ENCODE data around the gene RPN1.
A peak's percentile ranks its signal among the peaks of the same experiment; 100 is the strongest.
"Not testable (repeated sequence)": the region's sequence is repeated elsewhere in the genome, so short reads cannot be mapped to it uniquely, and the experiment has no call there.

RPN1 gene

DNA sequence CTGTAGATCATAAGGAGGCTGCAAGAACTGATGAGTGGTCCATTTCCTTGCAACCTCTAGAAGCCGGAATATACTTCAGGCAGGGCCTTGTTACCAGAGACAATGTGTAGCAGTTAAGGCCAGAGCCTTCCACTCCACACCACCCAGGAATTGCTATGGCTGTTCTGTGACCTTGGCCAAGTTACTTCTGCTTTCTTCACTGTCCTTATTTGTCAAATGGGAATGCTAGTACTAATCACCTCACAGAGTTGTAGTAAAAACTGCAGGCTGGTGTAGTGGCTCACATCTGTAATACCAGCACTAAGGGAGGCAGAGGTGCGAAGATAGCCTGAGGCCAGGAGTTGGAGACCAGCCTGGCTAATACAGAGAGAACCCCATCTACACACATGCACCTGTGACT is 28.7 kb upstream of the RPN1 start:
- Histone ChIP-seq H3K27ac (ENCODE audit: low read length) (no peak overlapping the region), H3K9me3 (ENCODE audit: control insufficient read depth in 1 of 2, low read length in 2 of 2) (no peaks in the 10 kb centered on the region), H3K36me3 (ENCODE audit: control insufficient read depth in 1 of 2, insufficient read depth in 2 of 2, low read length in 2 of 2) (no peaks in the 10 kb centered on the region)

DNA sequence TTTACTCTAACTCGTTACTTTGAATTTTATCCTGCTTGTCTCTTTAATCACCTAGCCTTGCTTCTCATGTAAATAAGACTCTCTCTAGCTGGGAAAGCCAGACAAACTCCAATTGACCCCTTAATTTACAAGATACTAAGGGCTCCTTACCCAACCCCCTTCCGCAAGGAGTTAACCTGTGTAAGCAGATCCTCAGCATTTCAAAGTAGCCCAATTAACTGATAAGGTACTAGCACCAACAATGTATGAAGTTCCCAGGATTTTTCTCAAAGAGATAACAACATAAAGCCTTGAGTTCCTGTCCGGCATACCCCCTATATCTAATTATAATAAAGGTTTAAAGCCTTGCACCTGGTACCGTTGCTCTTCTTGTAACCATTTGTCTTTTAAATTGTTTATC is 25.2 kb upstream of the RPN1 start:
- H3K4me1 ChIP-seq (ENCODE audit: control insufficient read depth in 1 of 2, insufficient read depth in 2 of 2, low read length in 2 of 2); H3K4me3 ChIP-seq (ENCODE audit: low read depth in 1 of 2, low read length in 2 of 2); H3K27me3 ChIP-seq (ENCODE audit: low read depth, low read length); H3K27ac ChIP-seq (ENCODE audit: low read length); H3K9me3 ChIP-seq (ENCODE audit: control insufficient read depth in 1 of 2, low read length in 2 of 2); H3K36me3 ChIP-seq (ENCODE audit: control insufficient read depth in 1 of 2, insufficient read depth in 2 of 2, low read length in 2 of 2): not testable (repeated sequence)

More for the DNA sequence above, 28.7 kb upstream of the RPN1 start:
- peaks cover 0 to 4% of the 10 kb centered on the region in 2 donors for H3K4me1 ChIP-seq (ENCODE audit: control insufficient read depth in 1 of 2, insufficient read depth in 2 of 2, low read length in 2 of 2)
- H3K27me3 ChIP-seq (ENCODE audit: low read depth, low read length) = no peaks in the 10 kb centered on the region
- no peak overlapping the region for H3K4me3 ChIP-seq (ENCODE audit: low read depth in 1 of 2, low read length in 2 of 2)

DNA sequence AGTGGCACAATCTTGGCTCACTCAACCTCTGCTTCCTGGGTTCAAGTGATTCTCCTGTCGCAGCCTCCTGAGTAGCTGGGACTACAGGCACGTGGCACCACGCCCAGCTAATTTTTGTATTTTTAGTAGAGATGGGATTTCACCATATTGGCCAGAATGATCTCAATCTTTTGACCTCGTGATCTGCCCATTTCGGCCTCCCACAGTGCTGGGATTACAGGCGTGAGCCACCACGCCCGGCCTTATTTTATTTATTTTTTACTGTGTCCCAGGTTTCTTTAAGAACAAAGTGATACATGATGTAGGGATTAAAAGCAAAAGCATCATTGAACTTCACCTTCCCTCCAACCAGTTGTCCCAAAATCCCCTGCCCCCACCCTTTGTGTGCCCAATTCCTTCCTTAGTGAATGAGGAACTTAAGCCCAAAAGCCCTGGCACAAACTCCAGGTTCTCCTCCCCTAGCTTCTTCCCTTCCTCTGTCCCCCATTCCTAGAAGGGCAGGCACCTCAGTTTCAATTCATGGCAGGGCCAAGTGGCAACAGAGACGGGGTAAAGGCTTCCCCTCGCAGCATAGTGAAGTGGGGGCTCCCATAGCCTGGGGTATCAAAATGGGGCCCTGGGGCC is 23.7 kb upstream of the RPN1 start:
- H3K4me3 ChIP-seq (ENCODE audit: low read depth in 1 of 2, low read length in 2 of 2) = no peak overlapping the region
- no peaks in the 10 kb centered on the region for H3K36me3 ChIP-seq (ENCODE audit: control insufficient read depth in 1 of 2, insufficient read depth in 2 of 2, low read length in 2 of 2)
- H3K27ac ChIP-seq (ENCODE audit: low read length) = no peak overlapping the region
- H3K27me3 ChIP-seq (ENCODE audit: low read depth, low read length) = no peaks in the 10 kb centered on the region
- H3K4me1 ChIP-seq (ENCODE audit: control insufficient read depth in 1 of 2, insufficient read depth in 2 of 2, low read length in 2 of 2) = no peaks in the 10 kb centered on the region
- no peaks in the 10 kb centered on the region for H3K9me3 ChIP-seq (ENCODE audit: control insufficient read depth in 1 of 2, low read length in 2 of 2)

DNA sequence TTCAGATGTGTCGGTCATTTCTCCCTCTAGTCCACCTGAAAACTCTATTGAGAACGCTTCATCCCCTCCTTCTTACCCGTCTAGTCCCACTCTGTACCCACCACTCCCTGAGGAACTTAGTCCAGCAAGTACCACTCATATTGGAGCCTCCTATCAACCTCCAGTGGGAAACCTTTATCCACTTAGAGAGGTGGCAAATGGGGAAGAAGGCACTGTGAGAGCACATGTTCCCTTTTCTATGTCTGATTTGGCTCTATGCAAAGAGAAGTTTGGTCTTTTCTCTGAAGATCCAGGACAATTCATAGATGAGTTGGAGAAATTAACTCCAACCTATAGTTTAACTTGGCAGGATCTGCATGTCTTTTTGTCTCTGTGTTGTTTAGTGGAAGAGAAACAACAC is 17.0 kb upstream of the RPN1 start:
- Histone ChIP-seq H3K27me3 (ENCODE audit: low read depth, low read length) (no peaks in the 10 kb centered on the region), H3K27ac (ENCODE audit: low read length) (no peak overlapping the region), H3K36me3 (ENCODE audit: control insufficient read depth in 1 of 2, insufficient read depth in 2 of 2, low read length in 2 of 2) (no peaks in the 10 kb centered on the region), H3K4me1 (ENCODE audit: control insufficient read depth in 1 of 2, insufficient read depth in 2 of 2, low read length in 2 of 2) (no peaks in the 10 kb centered on the region), H3K4me3 (ENCODE audit: low read depth in 1 of 2, low read length in 2 of 2) (no peak overlapping the region), H3K9me3 (ENCODE audit: control insufficient read depth in 1 of 2, low read length in 2 of 2) (no peaks in the 10 kb centered on the region)

DNA sequence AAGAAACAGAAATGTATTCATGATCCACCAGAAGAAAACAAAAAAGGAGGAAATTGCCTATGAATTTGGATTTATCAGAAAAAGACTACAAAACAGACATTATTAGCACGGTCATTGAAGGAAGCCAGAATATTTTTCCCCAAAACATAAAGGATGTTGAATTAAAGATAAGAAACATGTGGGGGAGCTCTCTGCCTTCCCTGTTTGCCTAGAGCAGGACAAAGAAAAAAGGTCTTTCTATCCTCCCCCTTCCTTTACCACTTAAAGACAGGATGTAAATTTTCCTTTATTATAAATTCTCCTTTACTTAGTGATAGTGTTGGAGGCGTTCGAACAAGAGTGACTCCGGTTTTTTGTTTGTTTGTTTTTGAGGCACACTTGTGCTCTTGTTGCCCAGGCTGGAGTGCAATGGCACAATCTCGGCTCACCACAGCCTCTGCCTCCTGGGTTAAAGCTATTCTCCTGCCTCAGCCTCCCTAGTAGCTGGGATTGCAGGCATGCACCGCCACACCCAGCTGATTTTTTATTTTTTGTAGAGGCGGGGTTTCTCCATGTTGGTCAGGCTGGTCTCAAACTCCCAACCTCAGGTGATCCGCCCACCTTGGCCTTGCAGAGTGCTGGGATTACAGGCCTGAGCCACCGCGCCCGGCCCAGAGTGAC is 14.9 kb upstream of the RPN1 start:
- Histone ChIP-seq H3K36me3 (ENCODE audit: control insufficient read depth in 1 of 2, insufficient read depth in 2 of 2, low read length in 2 of 2) (no peaks in the 10 kb centered on the region), H3K4me3 (ENCODE audit: low read depth in 1 of 2, low read length in 2 of 2) (no peak overlapping the region), H3K9me3 (ENCODE audit: control insufficient read depth in 1 of 2, low read length in 2 of 2) (no peaks in the 10 kb centered on the region), H3K4me1 (ENCODE audit: control insufficient read depth in 1 of 2, insufficient read depth in 2 of 2, low read length in 2 of 2) (no peaks in the 10 kb centered on the region), H3K27ac (ENCODE audit: low read length) (no peak overlapping the region), H3K27me3 (ENCODE audit: low read depth, low read length) (no peaks in the 10 kb centered on the region)

DNA sequence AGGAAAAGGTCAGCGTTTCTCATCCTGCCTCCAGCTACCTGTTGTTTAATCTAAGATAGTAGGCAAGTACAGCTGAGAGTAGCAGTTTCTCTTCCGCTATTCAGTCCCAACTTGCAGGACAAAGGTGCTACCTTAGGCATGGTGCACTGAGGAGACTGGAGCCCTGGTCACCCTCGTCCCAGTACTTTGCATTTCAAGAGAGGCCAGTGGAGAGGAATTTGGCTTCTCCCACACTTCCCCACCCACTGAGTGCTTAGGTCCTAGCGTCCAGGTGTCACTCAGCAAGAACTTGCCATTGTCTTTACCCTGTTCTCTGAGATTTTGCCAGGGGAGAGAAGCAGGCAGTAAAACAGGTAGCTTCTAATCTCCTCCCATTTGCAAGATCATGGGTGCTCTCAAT is 12.5 kb upstream of the RPN1 start:
- H3K9me3 ChIP-seq (ENCODE audit: control insufficient read depth in 1 of 2, low read length in 2 of 2) = no peaks in the 10 kb centered on the region
- H3K27ac ChIP-seq (ENCODE audit: low read length) = no peak overlapping the region
- H3K4me1 ChIP-seq (ENCODE audit: control insufficient read depth in 1 of 2, insufficient read depth in 2 of 2, low read length in 2 of 2) = no peaks in the 10 kb centered on the region
- H3K36me3 ChIP-seq (ENCODE audit: control insufficient read depth in 1 of 2, insufficient read depth in 2 of 2, low read length in 2 of 2) = no peaks in the 10 kb centered on the region
- H3K27me3 ChIP-seq (ENCODE audit: low read depth, low read length) = no peaks in the 10 kb centered on the region
- H3K4me3 ChIP-seq (ENCODE audit: low read depth in 1 of 2, low read length in 2 of 2) = no peak overlapping the region

DNA sequence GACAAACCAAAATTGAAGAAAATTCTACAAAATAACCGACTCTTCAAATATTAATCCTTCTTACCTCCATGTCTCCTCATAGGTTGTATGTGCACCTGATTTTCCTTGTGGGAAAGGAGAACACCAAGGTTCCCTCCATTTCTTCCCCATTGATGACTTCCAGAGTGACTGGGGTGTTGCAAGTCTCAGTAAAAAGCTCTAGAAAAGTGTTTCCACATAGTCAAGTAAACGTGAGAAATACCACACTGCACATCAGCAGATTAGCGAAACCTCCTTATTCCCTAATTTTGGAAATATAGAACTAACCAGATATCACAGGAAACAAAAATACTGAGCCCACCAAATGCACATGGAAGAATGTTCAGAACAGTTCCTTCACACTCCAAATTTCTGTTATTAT is 4.9 kb upstream of the RPN1 start:
- H3K27me3 ChIP-seq (ENCODE audit: low read depth, low read length) = no peaks in the 10 kb centered on the region
- no peaks in the 10 kb centered on the region for H3K9me3 ChIP-seq (ENCODE audit: control insufficient read depth in 1 of 2, low read length in 2 of 2)
- no peak overlapping the region for H3K4me3 ChIP-seq (ENCODE audit: low read depth in 1 of 2, low read length in 2 of 2)
- H3K27ac ChIP-seq (ENCODE audit: low read length) = no peak overlapping the region
- H3K36me3 ChIP-seq (ENCODE audit: control insufficient read depth in 1 of 2, insufficient read depth in 2 of 2, low read length in 2 of 2) = no peaks in the 10 kb centered on the region
- no peaks in the 10 kb centered on the region for H3K4me1 ChIP-seq (ENCODE audit: control insufficient read depth in 1 of 2, insufficient read depth in 2 of 2, low read length in 2 of 2)

DNA sequence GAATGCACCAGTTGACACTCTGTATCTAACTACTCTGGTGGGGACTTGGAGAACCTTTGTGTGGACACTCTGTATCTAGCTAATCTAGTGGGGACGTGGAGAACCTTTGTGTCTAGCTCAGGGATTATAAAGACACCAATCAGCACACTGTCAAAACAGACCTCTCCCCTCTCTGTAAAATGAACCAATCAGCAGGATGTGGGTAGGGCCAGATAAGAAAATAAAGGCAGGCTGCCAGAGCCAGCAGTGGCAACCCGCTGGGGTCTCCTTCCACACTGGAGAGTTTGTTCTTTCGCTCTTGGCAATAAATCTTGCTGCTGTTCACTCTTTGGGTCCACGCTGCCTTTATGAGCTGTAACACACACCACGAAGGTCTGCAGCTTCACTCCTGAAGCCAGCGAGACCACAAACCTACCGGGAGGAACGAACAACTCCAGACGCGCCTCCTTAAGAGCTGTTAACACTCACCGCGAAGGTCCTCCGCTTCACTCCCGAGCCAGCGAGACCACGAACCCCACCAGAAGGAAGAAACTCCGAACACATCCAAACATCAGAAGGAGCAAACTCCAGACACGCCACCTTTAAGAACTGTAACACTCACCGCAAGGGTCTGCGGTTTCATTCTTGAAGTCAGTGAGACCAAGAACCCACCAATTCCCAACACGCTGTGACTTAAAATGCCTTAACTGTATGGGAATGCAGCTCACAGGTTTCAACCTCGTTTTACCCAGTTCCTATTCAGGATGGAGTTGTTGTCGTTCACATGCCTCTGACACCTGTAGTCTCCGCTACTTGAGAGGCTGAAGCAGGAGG is 3.6 kb upstream of the RPN1 start:
- not testable (repeated sequence) for H3K36me3 ChIP-seq (ENCODE audit: control insufficient read depth in 1 of 2, insufficient read depth in 2 of 2, low read length in 2 of 2); H3K4me1 ChIP-seq (ENCODE audit: control insufficient read depth in 1 of 2, insufficient read depth in 2 of 2, low read length in 2 of 2); H3K9me3 ChIP-seq (ENCODE audit: control insufficient read depth in 1 of 2, low read length in 2 of 2); H3K27ac ChIP-seq (ENCODE audit: low read length); H3K27me3 ChIP-seq (ENCODE audit: low read depth, low read length)
- H3K4me3 ChIP-seq (ENCODE audit: low read depth in 1 of 2, low read length in 2 of 2) = peak overlapping the region in 1 of 2 donors; percentile 22

DNA sequence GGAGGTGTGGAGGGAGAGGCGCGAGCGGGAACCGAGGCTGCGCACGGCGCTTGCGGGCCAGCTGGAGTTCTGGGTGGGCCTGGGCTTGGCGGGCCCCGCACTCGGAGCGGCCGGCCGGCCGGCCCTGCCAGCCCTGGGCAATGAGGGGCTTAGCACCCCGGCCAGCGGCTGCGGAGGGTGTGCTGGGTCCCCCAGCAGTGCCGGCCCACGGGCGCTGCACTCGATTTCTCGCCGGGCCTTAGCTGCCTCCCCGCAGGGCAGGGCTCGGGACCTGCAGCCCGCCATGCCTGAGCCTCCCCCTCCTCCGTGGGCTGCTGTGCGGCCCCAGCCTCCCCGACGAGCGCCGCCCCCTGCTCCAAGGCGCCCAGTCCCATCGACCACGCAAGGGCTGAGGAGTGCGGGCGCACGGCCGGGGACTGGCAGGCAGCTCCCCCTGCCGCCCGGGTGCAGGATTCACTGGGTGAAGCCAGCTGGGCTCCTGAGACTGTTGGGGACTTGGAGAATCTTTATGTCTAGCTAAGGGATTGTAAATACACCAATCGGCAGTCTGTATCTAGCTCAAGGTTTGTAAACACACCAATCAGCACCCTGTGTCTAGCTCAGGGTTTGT is 2.9 kb upstream of the RPN1 start:
- H3K9me3 ChIP-seq (ENCODE audit: control insufficient read depth in 1 of 2, low read length in 2 of 2); H3K36me3 ChIP-seq (ENCODE audit: control insufficient read depth in 1 of 2, insufficient read depth in 2 of 2, low read length in 2 of 2); H3K27ac ChIP-seq (ENCODE audit: low read length); H3K4me3 ChIP-seq (ENCODE audit: low read depth in 1 of 2, low read length in 2 of 2); H3K27me3 ChIP-seq (ENCODE audit: low read depth, low read length): not testable (repeated sequence)
- peaks cover 9 to 11% of the 10 kb centered on the region in 2 donors for H3K4me1 ChIP-seq (ENCODE audit: control insufficient read depth in 1 of 2, insufficient read depth in 2 of 2, low read length in 2 of 2)

DNA sequence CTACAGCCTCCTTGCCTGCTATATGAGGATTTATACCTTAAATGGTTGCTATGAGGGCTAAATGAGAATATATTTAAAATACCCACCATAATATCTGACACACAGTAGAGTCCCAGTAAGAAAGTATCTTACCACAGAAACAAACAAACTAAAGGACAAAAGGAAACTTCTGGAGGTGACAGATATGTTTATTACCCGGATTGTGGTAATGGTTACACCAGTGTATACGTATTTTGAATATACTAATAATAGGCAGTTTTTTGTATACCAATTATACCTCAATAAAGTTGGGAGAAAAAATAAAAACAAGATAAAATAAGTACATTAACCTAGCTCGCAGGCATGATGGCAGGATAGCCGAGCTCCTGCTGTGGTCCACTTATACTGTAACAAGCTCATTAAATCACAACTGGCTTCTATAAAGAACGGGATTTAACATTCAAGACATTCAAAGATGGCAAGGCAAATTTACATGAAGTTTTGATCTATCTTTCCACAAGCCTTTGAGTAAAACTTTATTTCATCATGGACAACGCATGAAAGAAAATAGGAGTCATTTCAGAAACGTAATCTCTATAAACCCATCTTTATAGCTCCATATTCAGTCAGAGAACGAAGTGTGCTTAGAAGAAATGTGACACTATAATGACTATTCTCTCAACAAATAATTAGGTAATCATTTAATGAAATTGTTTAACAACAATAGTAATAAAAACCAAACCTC is 1.5 kb downstream of the RPN1 start:
- Histone ChIP-seq H3K36me3 (ENCODE audit: control insufficient read depth in 1 of 2, insufficient read depth in 2 of 2, low read length in 2 of 2) (peaks cover 7 to 8% of the 10 kb centered on the region in 2 donors), H3K27me3 (ENCODE audit: low read depth, low read length) (no peaks in the 10 kb centered on the region), H3K4me3 (ENCODE audit: low read depth in 1 of 2, low read length in 2 of 2) (peak overlapping the region; percentile 89 to 92), H3K9me3 (ENCODE audit: control insufficient read depth in 1 of 2, low read length in 2 of 2) (no peaks in the 10 kb centered on the region), H3K4me1 (ENCODE audit: control insufficient read depth in 1 of 2, insufficient read depth in 2 of 2, low read length in 2 of 2) (peaks cover 11 to 14% of the 10 kb centered on the region in 2 donors), H3K27ac (ENCODE audit: low read length) (peak overlapping the region; percentile 91)

DNA sequence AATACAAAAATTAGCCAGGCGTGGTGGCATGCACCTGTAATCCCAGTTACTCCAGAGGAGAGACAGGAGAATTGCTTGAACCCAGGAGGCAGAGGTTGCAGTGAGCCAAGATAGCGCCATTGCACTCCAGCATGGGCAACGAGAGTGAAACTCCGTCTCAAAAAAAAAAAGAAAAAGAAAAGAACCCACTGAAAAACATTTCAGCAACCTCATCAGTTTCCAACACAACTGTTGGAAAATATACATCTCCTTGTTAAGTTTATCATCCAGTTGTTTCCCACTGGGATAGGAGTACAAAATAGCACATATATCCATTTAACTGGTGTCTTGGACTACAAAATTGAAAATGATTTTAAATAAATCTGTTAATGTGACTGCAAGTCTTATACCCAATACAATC is 2.2 kb downstream of the RPN1 start:
- Histone ChIP-seq H3K9me3 (ENCODE audit: control insufficient read depth in 1 of 2, low read length in 2 of 2) (no peaks in the 10 kb centered on the region), H3K4me3 (ENCODE audit: low read depth in 1 of 2, low read length in 2 of 2) (peak overlapping the region; percentile 89 to 92), H3K4me1 (ENCODE audit: control insufficient read depth in 1 of 2, insufficient read depth in 2 of 2, low read length in 2 of 2) (peaks cover 11 to 14% of the 10 kb centered on the region in 2 donors), H3K36me3 (ENCODE audit: control insufficient read depth in 1 of 2, insufficient read depth in 2 of 2, low read length in 2 of 2) (peaks cover 10 to 11% of the 10 kb centered on the region in 2 donors), H3K27ac (ENCODE audit: low read length) (peak overlapping the region; percentile 56), H3K27me3 (ENCODE audit: low read depth, low read length) (no peaks in the 10 kb centered on the region)

Data from muscle layer of duodenum (tissue), 2 donors.